ENCODE data around the gene MYH3.

Gene MYH3

GRCh38 chr17:10614536-10615155, 42.5 kb downstream of the MYH3 start:
- DNase-seq (ENCODE audit: low read depth in 3 of 3): no peak

GRCh38 chr17:10613775-10614513, 43.2 kb downstream of the MYH3 start:
- DNase-seq (ENCODE audit: low read depth in 3 of 3): no peak

- no peak for DNase-seq (ENCODE audit: low read depth in 3 of 3)
Measured at GRCh38 chr17:10612957-10613744, 44.0 kb downstream of the MYH3 start.

- no peak for DNase-seq (ENCODE audit: low read depth in 3 of 3)
Measured at GRCh38 chr17:10610884-10611283, 46.2 kb downstream of the MYH3 start.

GRCh38 chr17:10608244-10608643, 48.9 kb downstream of the MYH3 start:
- DNase-seq (ENCODE audit: low read depth in 3 of 3): no peak

- DNase-seq (ENCODE audit: low read depth in 3 of 3): no peak
Measured at GRCh38 chr17:10606110-10606509, 51.0 kb downstream of the MYH3 start.

GRCh38 chr17:10605221-10605783, 51.8 kb downstream of the MYH3 start:
- no peak for DNase-seq (ENCODE audit: low read depth in 3 of 3)

- no peak for DNase-seq (ENCODE audit: low read depth in 3 of 3)
Measured at GRCh38 chr17:10604521-10604920, 52.6 kb downstream of the MYH3 start.

- no peak for DNase-seq (ENCODE audit: low read depth in 3 of 3)
Measured at GRCh38 chr17:10603931-10604330, 53.2 kb downstream of the MYH3 start.

- DNase-seq (ENCODE audit: low read depth in 3 of 3): no peak
Measured at GRCh38 chr17:10600571-10600970, 56.5 kb downstream of the MYH3 start.

GRCh38 chr17:10598621-10599020, 58.5 kb downstream of the MYH3 start:
- no peak for DNase-seq (ENCODE audit: low read depth in 3 of 3)

- DNase-seq (ENCODE audit: low read depth in 3 of 3): no peak
Measured at GRCh38 chr17:10589553-10590145, 67.5 kb downstream of the MYH3 start.

GRCh38 chr17:10585529-10585928, 71.6 kb downstream of the MYH3 start:
- DNase-seq (ENCODE audit: low read depth in 3 of 3): no peak

GRCh38 chr17:10583834-10584233, 73.3 kb downstream of the MYH3 start:
- DNase-seq (ENCODE audit: low read depth in 3 of 3): no peak

- no peak for DNase-seq (ENCODE audit: low read depth in 3 of 3)
Measured at GRCh38 chr17:10579270-10579669, 77.8 kb downstream of the MYH3 start.
